OCI-LY3 (cell line): ENCODE data around the gene MAGI1.

Source experiments
- EZH2phosphoT487 ChIP-seq: fragments of 200-600 bp; shearing (Covaris generic); IDR thresholded peaks from 2 replicates; pipeline ENCODE4 v1.6.1; 2018; ENCODE audit warnings: antibody characterized with exemption, mixed run types, low read depth
- TF ChIP-seq, protein P1 (sequence below): fragments of 200-600, 300-600 bp; sonication (generic); IDR thresholded peaks from 2 replicates; pipeline ENCODE4 v1.5.1; 2014; ENCODE audit warnings: antibody characterized with exemption, low read length, low read depth

DNA sequence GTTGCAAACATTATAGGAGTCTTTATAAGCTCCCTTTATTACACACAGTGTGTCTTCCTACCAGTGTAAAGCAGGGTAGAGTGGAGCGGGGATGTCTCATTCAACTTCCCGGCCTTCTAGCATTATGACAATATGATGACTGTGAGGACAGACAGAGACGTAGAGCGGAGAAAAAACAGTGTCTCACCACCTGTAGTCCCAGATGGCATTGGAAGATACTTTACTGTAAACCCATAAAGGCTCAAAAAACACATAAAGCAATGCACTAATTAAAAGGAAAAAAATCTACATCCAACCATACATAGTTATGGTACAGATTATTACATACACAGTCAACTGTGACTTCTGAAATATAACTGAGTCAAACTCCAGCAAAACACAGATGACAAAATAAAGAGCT is 383.7 kb downstream of the MAGI1 start:
- TF ChIP-seq, protein P1, sequence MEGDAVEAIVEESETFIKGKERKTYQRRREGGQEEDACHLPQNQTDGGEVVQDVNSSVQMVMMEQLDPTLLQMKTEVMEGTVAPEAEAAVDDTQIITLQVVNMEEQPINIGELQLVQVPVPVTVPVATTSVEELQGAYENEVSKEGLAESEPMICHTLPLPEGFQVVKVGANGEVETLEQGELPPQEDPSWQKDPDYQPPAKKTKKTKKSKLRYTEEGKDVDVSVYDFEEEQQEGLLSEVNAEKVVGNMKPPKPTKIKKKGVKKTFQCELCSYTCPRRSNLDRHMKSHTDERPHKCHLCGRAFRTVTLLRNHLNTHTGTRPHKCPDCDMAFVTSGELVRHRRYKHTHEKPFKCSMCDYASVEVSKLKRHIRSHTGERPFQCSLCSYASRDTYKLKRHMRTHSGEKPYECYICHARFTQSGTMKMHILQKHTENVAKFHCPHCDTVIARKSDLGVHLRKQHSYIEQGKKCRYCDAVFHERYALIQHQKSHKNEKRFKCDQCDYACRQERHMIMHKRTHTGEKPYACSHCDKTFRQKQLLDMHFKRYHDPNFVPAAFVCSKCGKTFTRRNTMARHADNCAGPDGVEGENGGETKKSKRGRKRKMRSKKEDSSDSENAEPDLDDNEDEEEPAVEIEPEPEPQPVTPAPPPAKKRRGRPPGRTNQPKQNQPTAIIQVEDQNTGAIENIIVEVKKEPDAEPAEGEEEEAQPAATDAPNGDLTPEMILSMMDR = no peak
- no peak for TF ChIP-seq EZH2phosphoT487
